Kidney (tissue), 14 donors: Measurements from ENCODE around the gene UBE2J2. TPM values are rescaled to one million over a fixed set of nuclear protein-coding genes. Genes with fewer than 3 reads are reported as not detected.
"Not testable (repeated sequence)": the region's sequence is repeated elsewhere in the genome, so short reads cannot be mapped to it uniquely, and the experiment has no call there.

Source experiments
- DNase-seq, 5 donors: peaks; one replicate each; pipeline ENCODE4 v3.0.0-alpha.2; 2013 to 2020
- FAIRE-seq: peaks from 2 replicates; lab custom pipeline; 2012; peaks lifted over from hg19 to GRCh38; lab: Jason Lieb, UNC
- H3K27ac ChIP-seq, 2 donors: one replicate each; pipeline ENCODE4 v1.7.0; 2013; ENCODE audit warnings: low read depth in 2 of 2, low read length in 2 of 2, inconsistent platforms in 1 of 2
- H3K27me3 ChIP-seq: one replicate; pipeline ENCODE4 v1.7.1; 2013; ENCODE audit warnings: low read length, inconsistent platforms; ENCODE audit not compliant: control insufficient read depth, insufficient read depth
- H3K36me3 ChIP-seq, 3 donors: one replicate each; pipeline versions ENCODE4 v1.7.0 to v1.7.1; 2013; ENCODE audit warnings: low read length in 3 of 3, control low read depth in 1 of 3, inconsistent platforms in 1 of 3; ENCODE audit not compliant: insufficient read depth in 3 of 3, control insufficient read depth in 2 of 3
- H3K4me1 ChIP-seq, 3 donors: one replicate each; pipeline versions ENCODE4 v1.7.0 to v1.7.1; 2013; ENCODE audit warnings: low read length in 3 of 3, inconsistent platforms in 1 of 3, low read depth in 1 of 3; ENCODE audit not compliant: control insufficient read depth in 2 of 3, insufficient read depth in 2 of 3
- H3K4me3 ChIP-seq, 3 donors: one replicate each; pipeline versions ENCODE4 v1.7.0 to v1.8.1; 2013; ENCODE audit warnings: low read length in 3 of 3, control low read depth in 1 of 3, inconsistent platforms in 1 of 3
- H3K9ac ChIP-seq, 3 donors: one replicate each; pipeline versions ENCODE4 v1.7.0 to v1.7.1; 2013; ENCODE audit warnings: low read length in 3 of 3, control low read depth in 1 of 3, inconsistent platforms in 1 of 3
- H3K9me3 ChIP-seq, 3 donors: one replicate each; pipeline versions ENCODE4 v1.7.0 to v1.7.1; 2013; ENCODE audit warnings: low read length in 3 of 3, control low read depth in 1 of 3, inconsistent platforms in 1 of 3; ENCODE audit not compliant: control insufficient read depth in 2 of 3, insufficient read depth in 1 of 3
- CTCF ChIP-seq: IDR thresholded peaks from 3 replicates; pipeline ENCODE4 v1.5.1; 2012; ENCODE audit warnings: mild to moderate bottlenecking, moderate library complexity, borderline replicate concordance; ENCODE audit not compliant: insufficient read depth; ENCODE audit errors: extremely low read depth
- intact Hi-C: fragments of 100-400 bp; cut with DNase I; formaldehyde crosslinking; loops from one replicate; pipeline ENCODE4 v1.11.1; 2022
- polyA plus RNA-seq: library from polyadenylated mRNA; stranded (reverse); fragments of 350-450 nt; fragmentation: Illumina TruSeq; extraction: RNeasy Lipid Tissue Mini Kit (QIAGEN cat#74804); gene quantifications from one replicate; pipeline ENCODE4 v1.2.3, GENCODE V29; 2014; ENCODE audit warnings: low read depth, low replicate concordance; ENCODE audit not compliant: insufficient read depth
- total RNA-seq: library from RNA; stranded (reverse); fragmentation: NEBNext Ultra II Directional; extraction: Animal tissue kit (Norgen Biotek cat#: 25700); gene quantifications from one replicate; pipeline ENCODE4 v1.2.1, GENCODE V29; 2021
- donor health status: control.
- donor health status: control.
- donor health status: control.
- donor health status: control.
- donor health status: control.
- donor health status: DM: yes; HTN: yes; CAD: no.
- donor health status: Normal renal cell carcinoma (clear cell type).

The UBE2J2 gene
- total and polyA plus RNA-seq, 2 donors from 2014 or later: 56.6 to 57.4 TPM

GRCh38 chr1:1250786-1251284 is 22.8 kb downstream of the UBE2J2 start:
- intact Hi-C loops: no loop called here
- peak in 1 of 5 donors; percentile 53 for DNase-seq
- no peak for FAIRE-seq
- peaks cover 0 to 5% (median 0%) of the 10 kb centered on the region in 3 donors for H3K36me3 ChIP-seq
- H3K27ac ChIP-seq: no peak overlapping the region
- no peak overlapping the region for H3K9ac ChIP-seq
- TF ChIP-seq CTCF: no peak
- H3K4me1 ChIP-seq: no peaks in the 10 kb centered on the region
- no peaks in the 10 kb centered on the region for H3K27me3 ChIP-seq
- H3K4me3 ChIP-seq: no peak overlapping the region
- no peaks in the 10 kb centered on the region for H3K9me3 ChIP-seq

GRCh38 chr1:1248009-1248913 is 25.4 kb downstream of the UBE2J2 start:
- FAIRE-seq, H3K9ac ChIP-seq, H3K4me3 ChIP-seq, H3K27ac ChIP-seq, intact Hi-C loops, H3K27me3 ChIP-seq, H3K4me1 ChIP-seq, H3K9me3 ChIP-seq, H3K36me3 ChIP-seq: not testable (repeated sequence)
- DNase-seq: peak in 1 of 5 donors; percentile 54

- no peak for TF ChIP-seq CTCF
- Histone ChIP-seq H3K4me3 (no peak overlapping the region), H3K4me1 (no peaks in the 10 kb centered on the region), H3K9me3 (no peaks in the 10 kb centered on the region), H3K27me3 (no peaks in the 10 kb centered on the region), H3K27ac (no peak overlapping the region), H3K36me3 (no peaks in the 10 kb centered on the region), H3K9ac (no peak overlapping the region)
- DNase-seq: peak in 1 of 5 donors; percentile 55
- FAIRE-seq: no peak
- intact Hi-C loops: no loop called here
Measured at GRCh38 chr1:1247341-1247913, 26.2 kb downstream of the UBE2J2 start.
